ENCODE measurements around the gene CCNG2.

Gene CCNG2

GRCh38 chr4:77194989-77195388 lies 38.0 kb downstream of the CCNG2 start:
- DNase-seq (ENCODE audit: low read depth): no peak
- H3K4me3 ChIP-seq (ENCODE audit: low read depth, low read length): no peak overlapping the region
- TF ChIP-seq, protein P1, sequence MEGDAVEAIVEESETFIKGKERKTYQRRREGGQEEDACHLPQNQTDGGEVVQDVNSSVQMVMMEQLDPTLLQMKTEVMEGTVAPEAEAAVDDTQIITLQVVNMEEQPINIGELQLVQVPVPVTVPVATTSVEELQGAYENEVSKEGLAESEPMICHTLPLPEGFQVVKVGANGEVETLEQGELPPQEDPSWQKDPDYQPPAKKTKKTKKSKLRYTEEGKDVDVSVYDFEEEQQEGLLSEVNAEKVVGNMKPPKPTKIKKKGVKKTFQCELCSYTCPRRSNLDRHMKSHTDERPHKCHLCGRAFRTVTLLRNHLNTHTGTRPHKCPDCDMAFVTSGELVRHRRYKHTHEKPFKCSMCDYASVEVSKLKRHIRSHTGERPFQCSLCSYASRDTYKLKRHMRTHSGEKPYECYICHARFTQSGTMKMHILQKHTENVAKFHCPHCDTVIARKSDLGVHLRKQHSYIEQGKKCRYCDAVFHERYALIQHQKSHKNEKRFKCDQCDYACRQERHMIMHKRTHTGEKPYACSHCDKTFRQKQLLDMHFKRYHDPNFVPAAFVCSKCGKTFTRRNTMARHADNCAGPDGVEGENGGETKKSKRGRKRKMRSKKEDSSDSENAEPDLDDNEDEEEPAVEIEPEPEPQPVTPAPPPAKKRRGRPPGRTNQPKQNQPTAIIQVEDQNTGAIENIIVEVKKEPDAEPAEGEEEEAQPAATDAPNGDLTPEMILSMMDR (IDR thresholded peaks at IDR 0.05; ENCODE audit: low read depth, low read length): no peak
- TF ChIP-seq MYC (IDR thresholded peaks at IDR 0.05; ENCODE audit: low read depth, low read length): no peak

- peak; percentile 22 for DNase-seq (ENCODE audit: low read depth)
- TF ChIP-seq, protein P1 (IDR thresholded peaks at IDR 0.05; ENCODE audit: low read depth, low read length): no peak
- no peak for TF ChIP-seq MYC (IDR thresholded peaks at IDR 0.05; ENCODE audit: low read depth, low read length)
- TF ChIP-seq, protein P2, sequence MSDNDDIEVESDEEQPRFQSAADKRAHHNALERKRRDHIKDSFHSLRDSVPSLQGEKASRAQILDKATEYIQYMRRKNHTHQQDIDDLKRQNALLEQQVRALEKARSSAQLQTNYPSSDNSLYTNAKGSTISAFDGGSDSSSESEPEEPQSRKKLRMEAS (IDR thresholded peaks at IDR 0.05; ENCODE audit: low read depth, low read length): no peak
- no peak for TF ChIP-seq POLR2A (IDR thresholded peaks at IDR 0.05; ENCODE audit: extremely low read depth, insufficient read length)
- H3K4me3 ChIP-seq (ENCODE audit: low read depth, low read length): no peak overlapping the region
Measured at GRCh38 chr4:77196866-77197265, 39.9 kb downstream of the CCNG2 start.

DNA sequence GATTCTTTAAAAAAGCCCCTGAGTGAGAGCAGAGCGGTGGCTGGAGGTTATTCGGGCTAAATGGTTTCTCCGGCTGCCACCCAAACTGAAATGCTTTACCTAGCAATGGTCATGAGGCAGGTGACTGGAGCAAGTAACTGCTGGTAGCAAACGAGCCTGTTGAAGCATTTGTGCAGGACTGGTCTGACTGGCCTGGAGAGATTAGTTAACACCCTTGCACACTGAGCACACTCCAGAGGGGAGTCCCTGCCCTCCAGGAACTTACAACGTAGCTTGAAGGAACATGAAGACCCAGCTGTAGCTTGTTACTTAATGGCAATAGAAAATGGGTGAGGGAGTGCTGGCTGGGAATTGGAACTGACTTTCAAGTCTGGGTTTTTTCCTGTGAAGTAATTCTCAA lies 40.4 kb downstream of the CCNG2 start:
- TF ChIP-seq, protein P1 (IDR thresholded peaks at IDR 0.05; ENCODE audit: low read depth, low read length): no peak
- TF ChIP-seq, protein P2 (IDR thresholded peaks at IDR 0.05; ENCODE audit: low read depth, low read length): no peak
- TF ChIP-seq MYC (IDR thresholded peaks at IDR 0.05; ENCODE audit: low read depth, low read length): no peak
- no peak for TF ChIP-seq POLR2A (IDR thresholded peaks at IDR 0.05; ENCODE audit: extremely low read depth, insufficient read length)
- no peak for DNase-seq (ENCODE audit: low read depth)
- no peak overlapping the region for H3K4me3 ChIP-seq (ENCODE audit: low read depth, low read length)

DNA sequence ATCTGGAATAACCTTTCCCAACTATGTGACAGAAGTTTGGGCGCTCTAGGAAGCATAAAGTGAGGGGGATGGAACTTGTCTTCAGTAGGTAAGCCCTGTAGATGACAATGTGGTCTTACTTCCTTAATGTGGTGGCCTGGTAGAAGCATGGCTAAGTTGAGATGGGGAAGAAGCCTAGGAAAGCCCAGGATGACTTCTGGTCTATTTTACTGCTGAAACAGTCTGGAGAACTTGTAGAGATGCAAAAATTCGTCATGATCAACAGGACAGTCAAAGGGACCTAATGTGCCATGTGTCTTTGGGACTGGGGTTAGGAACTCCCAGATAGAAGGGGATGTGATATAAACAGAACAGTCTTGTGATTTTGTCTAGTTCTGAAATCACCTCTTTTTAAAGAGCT lies 40.8 kb downstream of the CCNG2 start:
- no peak overlapping the region for H3K4me3 ChIP-seq (ENCODE audit: low read depth, low read length)
- no peak for DNase-seq (ENCODE audit: low read depth)
- TF ChIP-seq MYC (IDR thresholded peaks at IDR 0.05; ENCODE audit: low read depth, low read length) (no peak), POLR2A (IDR thresholded peaks at IDR 0.05; ENCODE audit: extremely low read depth, insufficient read length) (no peak)
- TF ChIP-seq, protein P1 (IDR thresholded peaks at IDR 0.05; ENCODE audit: low read depth, low read length): no peak
- TF ChIP-seq, protein P2 (IDR thresholded peaks at IDR 0.05; ENCODE audit: low read depth, low read length): no peak

DNA sequence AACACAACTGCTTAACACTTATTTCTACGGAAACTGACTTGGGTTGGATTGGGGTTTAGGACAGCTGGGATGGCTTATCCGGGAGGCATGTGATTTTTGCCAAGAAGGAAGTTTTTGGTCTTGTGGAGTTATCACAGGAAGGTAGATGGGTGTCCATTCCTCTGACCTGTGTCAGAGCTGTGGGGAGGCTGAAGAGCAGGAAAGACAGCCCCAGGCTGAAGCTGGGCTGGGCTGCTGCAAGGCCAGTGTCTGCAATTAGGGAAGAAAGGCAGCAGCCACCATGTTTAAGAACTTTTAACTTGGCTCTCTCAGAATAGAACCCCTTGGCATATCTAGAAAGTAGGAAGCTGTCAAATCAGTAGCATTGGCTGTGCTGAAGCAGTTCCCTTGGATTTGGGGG lies 42.3 kb downstream of the CCNG2 start:
- H3K4me3 ChIP-seq (ENCODE audit: low read depth, low read length): no peak overlapping the region
- DNase-seq (ENCODE audit: low read depth): no peak
- TF ChIP-seq POLR2A (IDR thresholded peaks at IDR 0.05; ENCODE audit: extremely low read depth, insufficient read length): no peak

DNA sequence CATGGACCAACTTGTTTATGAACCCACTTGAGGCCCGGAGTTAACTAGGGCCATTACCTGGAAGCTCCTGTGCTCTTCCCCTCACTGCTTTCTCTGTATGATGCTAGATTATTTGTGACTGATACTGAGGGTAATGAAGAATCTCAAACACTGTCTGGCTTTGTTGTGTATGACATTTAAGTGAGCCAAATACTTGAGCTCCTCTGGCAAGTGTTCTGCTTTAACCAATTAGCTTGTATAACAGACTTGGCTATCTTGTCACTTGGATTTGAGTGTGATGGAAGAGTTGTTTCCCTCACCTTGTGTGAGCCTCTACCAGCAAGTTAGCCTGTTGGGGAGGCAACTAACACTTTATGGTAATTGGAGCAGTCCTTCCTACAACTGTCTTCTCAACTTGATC lies 42.7 kb downstream of the CCNG2 start:
- TF ChIP-seq MYC (IDR thresholded peaks at IDR 0.05; ENCODE audit: low read depth, low read length) (no peak), POLR2A (IDR thresholded peaks at IDR 0.05; ENCODE audit: extremely low read depth, insufficient read length) (no peak)
- TF ChIP-seq, protein P1 (IDR thresholded peaks at IDR 0.05; ENCODE audit: low read depth, low read length): no peak
- TF ChIP-seq, protein P2 (IDR thresholded peaks at IDR 0.05; ENCODE audit: low read depth, low read length): no peak
- DNase-seq (ENCODE audit: low read depth): no peak
- H3K4me3 ChIP-seq (ENCODE audit: low read depth, low read length): no peak overlapping the region

Data from NB4 (cell line).